HG02610 (cell line): Measurements from ENCODE around the gene IL31.
"Not testable (repeated sequence)": the region's sequence is repeated elsewhere in the genome, so short reads cannot be mapped to it uniquely, and the experiment has no call there.

Experiments used
- ATAC-seq: cut with Tn5 transposase; IDR thresholded peaks from one replicate; pipeline ENCODE4 v1.9.1; 2021; ENCODE audit warnings: mild to moderate bottlenecking, moderate library complexity; ENCODE audit not compliant: unreplicated experiment

IL31 gene

GRCh38 chr12:122174155-122174845 lies at the start of gene IL31:
IL31 (minus strand) TSS chr12:122174221; CDS start chr12:122174172, 49 bp downstream.
- no peak for ATAC-seq

- no peak for ATAC-seq
Measured at GRCh38 chr12:122216445-122216844, 42.4 kb upstream of the IL31 start.

- ATAC-seq = no peak
Measured at GRCh38 chr12:122215771-122216170, 41.8 kb upstream of the IL31 start.

GRCh38 chr12:122208073-122208820 lies 34.2 kb upstream of the IL31 start:
- no peak for ATAC-seq

- ATAC-seq = no peak
Measured at GRCh38 chr12:122207391-122207790, 33.4 kb upstream of the IL31 start.

GRCh38 chr12:122206976-122207375 lies 33.0 kb upstream of the IL31 start:
- no peak for ATAC-seq

GRCh38 chr12:122206111-122206881 lies 32.3 kb upstream of the IL31 start:
- ATAC-seq = no peak

- ATAC-seq = no peak
Measured at GRCh38 chr12:122205053-122205925, 31.3 kb upstream of the IL31 start.

GRCh38 chr12:122204167-122205052 lies 30.4 kb upstream of the IL31 start:
- ATAC-seq = no peak

GRCh38 chr12:122203301-122204166 lies 29.5 kb upstream of the IL31 start, which contains the start of gene B3GNT4:
B3GNT4 (plus strand) TSS chr12:122203709; CDS start chr12:122204619, 910 bp downstream.
- no peak for ATAC-seq

- ATAC-seq = not testable (repeated sequence)
Measured at GRCh38 chr12:122202811-122203210, 28.8 kb upstream of the IL31 start.

- ATAC-seq = no peak
Measured at GRCh38 chr12:122202017-122202416, 28.0 kb upstream of the IL31 start.

GRCh38 chr12:122201381-122201780 lies 27.4 kb upstream of the IL31 start:
- ATAC-seq = no peak

GRCh38 chr12:122200541-122201175 lies 26.6 kb upstream of the IL31 start:
- ATAC-seq = no peak

GRCh38 chr12:122199484-122200355 lies 25.7 kb upstream of the IL31 start:
- ATAC-seq = no peak

GRCh38 chr12:122197612-122197966 lies 23.6 kb upstream of the IL31 start:
- no peak for ATAC-seq

GRCh38 chr12:122195405-122195804 lies 21.4 kb upstream of the IL31 start:
- ATAC-seq = no peak
